WTC11 (cell line): ENCODE data around the gene MAP7D1. TPM values are rescaled to one million over a fixed set of nuclear protein-coding genes. Genes with fewer than 3 reads are reported as not detected.
A peak's percentile ranks its signal among the peaks of the same experiment; 100 is the strongest.

Experiments
- ATAC-seq: fragments of 200-7000 bp; cut with Tn5 transposase; 2 replicates; pipeline ENCODE4 v1.10.0; 2021; ENCODE audit warnings: mild to moderate bottlenecking, moderate library complexity
- CTCF ChIA-PET: fragments of 300-600 bp; sonication (Branson Sonifier 250); formaldehyde crosslinking; loops from one replicate; lab custom pipeline; 2021; ENCODE audit warnings: antibody characterized with exemption; lab: Charles Lee
- POLR2A ChIA-PET: fragments of 350-600 bp; sonication (Branson Sonifier 250); formaldehyde crosslinking; loops from one replicate; lab custom pipeline; 2021; ENCODE audit warnings: antibody characterized with exemption; lab: Charles Lee
- DNase-seq: peaks from one replicate; pipeline ENCODE4 v3.0.0; 2021; ENCODE audit warnings: low spot score
- H3K27ac Mint-ChIP-seq: 2 replicates; pipeline ENCODE4 v1.8.0; 2021; ENCODE audit warnings: mixed read lengths
- H3K27me3 Mint-ChIP-seq: 2 replicates; pipeline ENCODE4 v1.8.0; 2021; ENCODE audit warnings: low read depth, mild to moderate bottlenecking, moderate library complexity, mixed read lengths
- H3K36me3 Mint-ChIP-seq: 2 replicates; pipeline ENCODE4 v1.8.0; 2021; ENCODE audit warnings: mixed read lengths
- H3K4me1 Mint-ChIP-seq: 2 replicates; pipeline ENCODE4 v1.8.0; 2022; ENCODE audit warnings: mixed read lengths
- H3K4me3 Mint-ChIP-seq: 2 replicates; pipeline ENCODE4 v1.8.0; 2021; ENCODE audit warnings: mild to moderate bottlenecking, moderate library complexity, mixed read lengths
- H3K9me3 Mint-ChIP-seq: 2 replicates; pipeline ENCODE4 v1.8.0; 2021; ENCODE audit warnings: mixed read lengths
- ATF3 ChIP-seq: sonication (generic); formaldehyde crosslinking; conservative IDR thresholded peaks from 2 replicates; pipeline ENCODE4 v1.8.1; 2022; ENCODE audit warnings: mild to moderate bottlenecking, missing genetic modification reagents
- CREB1 ChIP-seq: sonication (generic); formaldehyde crosslinking; IDR thresholded peaks from 2 replicates; pipeline ENCODE4 v1.8.0; 2023; ENCODE audit warnings: mild to moderate bottlenecking, missing genetic modification reagents
- CREM ChIP-seq: sonication (generic); formaldehyde crosslinking; IDR thresholded peaks from 2 replicates; pipeline ENCODE4 v1.8.1; 2022; ENCODE audit warnings: mild to moderate bottlenecking, missing genetic modification reagents, moderate library complexity
- CTCF ChIP-seq: fragments of 200-600 bp; IDR thresholded peaks from 2 replicates; pipeline ENCODE4 v1.8.0; 2022; ENCODE audit warnings: antibody characterized with exemption
- E2F5 ChIP-seq: sonication (generic); formaldehyde crosslinking; IDR thresholded peaks from 2 replicates; pipeline ENCODE4 v1.8.1; 2022; ENCODE audit warnings: mild to moderate bottlenecking, moderate library complexity, missing genetic modification reagents
- ETV6 ChIP-seq: sonication (generic); formaldehyde crosslinking; IDR thresholded peaks from 2 replicates; pipeline ENCODE4 v1.8.1; 2022; ENCODE audit warnings: mild to moderate bottlenecking, missing genetic modification reagents
- FOXP4 ChIP-seq: sonication (generic); formaldehyde crosslinking; IDR thresholded peaks from 2 replicates; pipeline ENCODE4 v1.8.0; 2022; ENCODE audit warnings: mild to moderate bottlenecking, missing genetic modification reagents
- GRHL2 ChIP-seq: fragments of 250-450 bp; sonication (Bioruptor Pico); IDR thresholded peaks from 2 replicates; pipeline ENCODE4 v1.8.0; 2022; ENCODE audit warnings: mild to moderate bottlenecking, moderate library complexity; ENCODE audit not compliant: insufficient replicate concordance, severe bottlenecking
- HMGA2 ChIP-seq: fragments of 250-450 bp; sonication (Bioruptor Pico); IDR thresholded peaks from 2 replicates; pipeline ENCODE4 v1.4.0; 2021; ENCODE audit warnings: mild to moderate bottlenecking, moderate library complexity
- IRF2 ChIP-seq: sonication (generic); formaldehyde crosslinking; IDR thresholded peaks from 2 replicates; pipeline ENCODE4 v1.8.0; 2022; ENCODE audit warnings: low read depth, missing genetic modification reagents, borderline replicate concordance
- KAT7 ChIP-seq: sonication (generic); formaldehyde crosslinking; IDR thresholded peaks from 2 replicates; pipeline ENCODE4 v1.8.1; 2023; ENCODE audit warnings: missing genetic modification reagents, mild to moderate bottlenecking, borderline replicate concordance
- MAX ChIP-seq: sonication (generic); formaldehyde crosslinking; IDR thresholded peaks from 2 replicates; pipeline ENCODE4 v1.8.0; 2022; ENCODE audit warnings: mild to moderate bottlenecking, missing genetic modification reagents
- NFATC4 ChIP-seq: fragments of 250-450 bp; sonication (Bioruptor Pico); IDR thresholded peaks from 2 replicates; pipeline ENCODE4 v1.9.0; 2021; ENCODE audit warnings: mild to moderate bottlenecking
- NFE2L1 ChIP-seq: sonication (generic); formaldehyde crosslinking; IDR thresholded peaks from 2 replicates; pipeline ENCODE4 v1.8.1; 2023; ENCODE audit warnings: missing genetic modification reagents
- PREB ChIP-seq: sonication (generic); formaldehyde crosslinking; IDR thresholded peaks from 2 replicates; pipeline ENCODE4 v1.8.1; 2022; ENCODE audit warnings: mild to moderate bottlenecking, missing genetic modification reagents, moderate library complexity, borderline replicate concordance
- SMAD3 ChIP-seq: sonication (generic); formaldehyde crosslinking; IDR thresholded peaks from 2 replicates; pipeline ENCODE4 v1.8.0; 2022; ENCODE audit warnings: missing genetic modification reagents, mild to moderate bottlenecking, borderline replicate concordance
- SOX15 ChIP-seq: fragments of 250-450 bp; sonication (Bioruptor Pico); IDR thresholded peaks from 2 replicates; pipeline ENCODE4 v1.9.0; 2021; ENCODE audit warnings: mild to moderate bottlenecking
- SP1 ChIP-seq: sonication (generic); formaldehyde crosslinking; conservative IDR thresholded peaks from 2 replicates; pipeline ENCODE4 v1.8.1; 2022; ENCODE audit warnings: missing genetic modification reagents
- TCF7 ChIP-seq: sonication (generic); formaldehyde crosslinking; IDR thresholded peaks from 2 replicates; pipeline ENCODE4 v1.8.0; 2022; ENCODE audit warnings: mild to moderate bottlenecking, low read depth, missing genetic modification reagents, moderate library complexity
- TEAD1 ChIP-seq: sonication (generic); formaldehyde crosslinking; IDR thresholded peaks from 2 replicates; pipeline ENCODE4 v1.8.0; 2022; ENCODE audit warnings: mild to moderate bottlenecking, missing genetic modification reagents
- USF1 ChIP-seq: sonication (generic); formaldehyde crosslinking; IDR thresholded peaks from 2 replicates; pipeline ENCODE4 v1.8.0; 2022; ENCODE audit warnings: mild to moderate bottlenecking, missing genetic modification reagents
- USF2 ChIP-seq: sonication (generic); formaldehyde crosslinking; IDR thresholded peaks from 2 replicates; pipeline ENCODE4 v1.8.1; 2023; ENCODE audit warnings: mild to moderate bottlenecking, missing genetic modification reagents, moderate library complexity
- total RNA-seq: library from RNA; stranded (reverse); gene quantifications from 3 replicates; pipeline ENCODE4 v1.2.3, GENCODE V29; 2021

Gene MAP7D1
- total RNA-seq, 1 experiment from 2014 or later = 88.7 TPM

GRCh38 chr1:36125129-36125991, 30.6 kb upstream of the MAP7D1 start, which contains the start of gene COL8A2 (continued):
- TF ChIP-seq FOXP4 (0 out of 2 replicates have a peak, but pooled peaks have one; percentile 45), USF2 (peak; percentile 86), USF1 (peak; percentile 79), MAX (CRISPR knock-in tag) (peak; percentile 62), NFE2L1 (CRISPR knock-in tag) (0 out of 2 replicates have a peak, but pooled peaks have one; percentile 12), TCF7 (CRISPR knock-in tag) (no peak), ETV6 (CRISPR knock-in tag) (no peak), SP1 (0 out of 2 replicates have a peak, but pooled peaks have one; percentile 12), ATF3 (CRISPR knock-in tag) (no peak)

- CTCF ChIA-PET = interaction anchor here (1.0 kb wide), 1 partner anchor 29 kb away, joined by 5 read pairs; no protein-coding TSS in a partner anchor
- H3K4me1 Mint-ChIP-seq = peaks cover 13% of the 10 kb centered on the region
- POLR2A ChIA-PET = no interaction called here
- peak overlapping the region; percentile 62 for H3K4me3 Mint-ChIP-seq
- H3K36me3 Mint-ChIP-seq = no peaks in the 10 kb centered on the region
- DNase-seq (no peak), ATAC-seq (no peak)
- peaks cover 40% of the 10 kb centered on the region for H3K27me3 Mint-ChIP-seq
- 0 out of 2 replicates have a peak, but pooled peaks have one; percentile 22 for TF ChIP-seq SP1
- no peak for TF ChIP-seq TEAD1
- H3K9me3 Mint-ChIP-seq = no peaks in the 10 kb centered on the region
- H3K27ac Mint-ChIP-seq = no peak overlapping the region
These were observed 29.8 kb upstream of the MAP7D1 start for GRCh38 chr1:36126005-36126716.

GRCh38 chr1:36126797-36127500, 29.0 kb upstream of the MAP7D1 start:
- TF ChIP-seq SMAD3 = no peak
- no peak for TF ChIP-seq NFATC4 (CRISPR knock-in tag)
- no peak for TF ChIP-seq PREB (CRISPR knock-in tag)
- no peak for TF ChIP-seq CREM
- no peak for TF ChIP-seq HMGA2 (CRISPR knock-in tag)
- no peak for TF ChIP-seq IRF2
- no peak for TF ChIP-seq SOX15 (CRISPR knock-in tag)
- no peak for TF ChIP-seq KAT7 (CRISPR knock-in tag)
- TF ChIP-seq CREB1 (CRISPR knock-in tag) = no peak
- TF ChIP-seq GRHL2 (CRISPR knock-in tag) = no peak
- no peak for TF ChIP-seq CTCF
- no peak for TF ChIP-seq E2F5 (CRISPR knock-in tag)
- Mint-ChIP-seq H3K27ac (no peak overlapping the region), H3K4me3 (no peak overlapping the region), H3K4me1 (peaks cover 13% of the 10 kb centered on the region), H3K27me3 (peaks cover 38% of the 10 kb centered on the region), H3K9me3 (no peaks in the 10 kb centered on the region), H3K36me3 (no peaks in the 10 kb centered on the region)
- ATAC-seq (no peak), DNase-seq (no peak)
- ChIA-PET POLR2A (no interaction called here), CTCF (interaction anchor here (1.0 to 2.5 kb wide), 2 partner anchors 27 to 30 kb away, joined by 5 to 8 read pairs; no protein-coding TSS in a partner anchor)
